Upper lobe of right lung (tissue), 1 donor: ENCODE results near the gene NPTN. TPM values are rescaled to one million over a fixed set of nuclear protein-coding genes. Genes with fewer than 3 reads are reported as not detected.

Experiments
- ATAC-seq: fragments of 200-7000 bp; cut with Tn5 transposase; one replicate; pipeline ENCODE4 v1.9.1; 2020; ENCODE audit warnings: mild to moderate bottlenecking, moderate library complexity
- DNase-seq: peaks from one replicate; pipeline ENCODE4 v3.0.0-alpha.2; 2020
- H3K27ac ChIP-seq: fragments of 200-600 bp; one replicate; pipeline ENCODE4 v1.8.0; 2022
- H3K27me3 ChIP-seq: fragments of 200-600 bp; one replicate; pipeline ENCODE4 v1.8.0; 2022; ENCODE audit warnings: mild to moderate bottlenecking
- H3K36me3 ChIP-seq: fragments of 200-600 bp; one replicate; pipeline ENCODE4 v1.8.0; 2022
- H3K4me1 ChIP-seq: fragments of 200-600 bp; one replicate; pipeline ENCODE4 v1.8.0; 2022
- H3K4me3 ChIP-seq: fragments of 200-600 bp; one replicate; pipeline ENCODE4 v1.8.0; 2022; ENCODE audit warnings: mild to moderate bottlenecking
- H3K9me3 ChIP-seq: fragments of 200-600 bp; one replicate; pipeline ENCODE4 v1.8.0; 2022
- CTCF ChIP-seq: fragments of 200-600 bp; IDR thresholded peaks from one replicate; pipeline ENCODE4 v1.8.0; 2022; ENCODE audit warnings: antibody characterized with exemption
- intact Hi-C: fragments of 100-400 bp; cut with DNase I; formaldehyde crosslinking; loops from one replicate; pipeline ENCODE4 v1.11.0; 2022
- total RNA-seq: library from RNA; stranded (reverse); fragmentation: NEBNext Ultra II Directional; extraction: Animal tissue kit (Norgen Biotek cat#: 25700); gene quantifications from one replicate; pipeline ENCODE4 v1.2.1, GENCODE V29; 2021
- donor health status: DM: no; HTN: yes; CAD: no; lungs with severe emphysema.

The NPTN gene
- total RNA-seq, 1 donor from 2014 or later: 131 TPM

- no peak overlapping the region for H3K27ac ChIP-seq
- H3K27me3 ChIP-seq: no peaks in the 10 kb centered on the region
- no peak for TF ChIP-seq CTCF
- peaks cover 13% of the 10 kb centered on the region for H3K4me1 ChIP-seq
- no peak for ATAC-seq
- no peak overlapping the region for H3K4me3 ChIP-seq
- no peaks in the 10 kb centered on the region for H3K9me3 ChIP-seq
- intact Hi-C loops: no loop called here
- DNase-seq: no peak
- no peaks in the 10 kb centered on the region for H3K36me3 ChIP-seq
These were observed 47.4 kb upstream of the NPTN start for GRCh38 chr15:73680549-73680948.

- Histone ChIP-seq H3K27me3 (no peaks in the 10 kb centered on the region), H3K4me1 (peaks cover 8% of the 10 kb centered on the region), H3K27ac (no peak overlapping the region), H3K36me3 (no peaks in the 10 kb centered on the region), H3K4me3 (no peak overlapping the region), H3K9me3 (no peaks in the 10 kb centered on the region)
- DNase-seq: no peak
- ATAC-seq: no peak
- intact Hi-C loops: no loop called here
- TF ChIP-seq CTCF: no peak
These were observed 46.8 kb upstream of the NPTN start for GRCh38 chr15:73679964-73680363.

- Histone ChIP-seq H3K9me3 (no peaks in the 10 kb centered on the region), H3K4me1 (peaks cover 8% of the 10 kb centered on the region), H3K27ac (no peak overlapping the region), H3K4me3 (no peak overlapping the region), H3K27me3 (no peaks in the 10 kb centered on the region), H3K36me3 (no peaks in the 10 kb centered on the region)
- no peak for TF ChIP-seq CTCF
- DNase-seq: no peak
- ATAC-seq: no peak
- intact Hi-C loops: no loop called here
These were observed 46.0 kb upstream of the NPTN start for GRCh38 chr15:73679180-73679579.

GRCh38 chr15:73678498-73678897 is 45.3 kb upstream of the NPTN start:
- H3K9me3 ChIP-seq: no peaks in the 10 kb centered on the region
- no peak overlapping the region for H3K27ac ChIP-seq
- H3K36me3 ChIP-seq: no peaks in the 10 kb centered on the region
- ATAC-seq (no peak), DNase-seq (no peak)
- intact Hi-C loops: no loop called here
- no peak for TF ChIP-seq CTCF
- peaks cover 4% of the 10 kb centered on the region for H3K4me1 ChIP-seq
- no peaks in the 10 kb centered on the region for H3K27me3 ChIP-seq
- H3K4me3 ChIP-seq: no peak overlapping the region

- H3K4me1 ChIP-seq: peaks cover 3% of the 10 kb centered on the region
- intact Hi-C loops: no loop called here
- no peak for ATAC-seq
- no peak overlapping the region for H3K4me3 ChIP-seq
- H3K27me3 ChIP-seq: no peaks in the 10 kb centered on the region
- no peak for TF ChIP-seq CTCF
- no peaks in the 10 kb centered on the region for H3K36me3 ChIP-seq
- no peak overlapping the region for H3K27ac ChIP-seq
- H3K9me3 ChIP-seq: no peaks in the 10 kb centered on the region
- no peak for DNase-seq
These were observed 44.5 kb upstream of the NPTN start for GRCh38 chr15:73677733-73678132.

- peak; percentile 93 for ATAC-seq
These were observed 44.0 kb upstream of the NPTN start for GRCh38 chr15:73677146-73677607.

More at GRCh38 chr15:73677146-73677607, 44.0 kb upstream of the NPTN start:
- no peak for DNase-seq
- Histone ChIP-seq H3K27me3 (peaks cover 4% of the 10 kb centered on the region), H3K36me3 (no peaks in the 10 kb centered on the region), H3K9me3 (no peaks in the 10 kb centered on the region), H3K4me3 (no peak overlapping the region), H3K27ac (no peak overlapping the region), H3K4me1 (peaks cover 3% of the 10 kb centered on the region)
- peak; percentile 91 for TF ChIP-seq CTCF
- intact Hi-C loops: no loop called here
